ENCODE data around the gene UBE2J2.
"Not testable (repeated sequence)": the region's sequence is repeated elsewhere in the genome, so short reads cannot be mapped to it uniquely, and the experiment has no call there.

Gene UBE2J2

GRCh38 chr1:1255078-1255477, 18.6 kb downstream of the UBE2J2 start:
- no peak for ATAC-seq

DNA sequence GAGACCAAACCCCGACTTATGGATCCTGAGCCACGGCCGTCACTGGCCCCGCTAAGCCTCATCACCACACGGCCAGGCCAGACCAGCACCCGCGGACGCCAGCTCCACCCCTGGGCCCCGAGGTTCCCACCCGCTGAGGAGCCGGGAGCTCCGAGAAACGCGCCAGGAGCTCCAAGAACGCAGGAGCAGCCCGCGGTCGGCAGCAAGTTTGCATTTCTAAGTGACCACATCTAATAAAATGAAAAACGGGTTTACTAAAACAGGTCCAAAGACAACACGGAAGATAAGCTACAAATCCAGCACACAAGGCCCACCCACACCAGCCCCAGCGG, 19.0 kb downstream of the UBE2J2 start:
- ATAC-seq = no peak

- no peak for ATAC-seq
Measured at GRCh38 chr1:1253972-1254666, 19.5 kb downstream of the UBE2J2 start.

DNA sequence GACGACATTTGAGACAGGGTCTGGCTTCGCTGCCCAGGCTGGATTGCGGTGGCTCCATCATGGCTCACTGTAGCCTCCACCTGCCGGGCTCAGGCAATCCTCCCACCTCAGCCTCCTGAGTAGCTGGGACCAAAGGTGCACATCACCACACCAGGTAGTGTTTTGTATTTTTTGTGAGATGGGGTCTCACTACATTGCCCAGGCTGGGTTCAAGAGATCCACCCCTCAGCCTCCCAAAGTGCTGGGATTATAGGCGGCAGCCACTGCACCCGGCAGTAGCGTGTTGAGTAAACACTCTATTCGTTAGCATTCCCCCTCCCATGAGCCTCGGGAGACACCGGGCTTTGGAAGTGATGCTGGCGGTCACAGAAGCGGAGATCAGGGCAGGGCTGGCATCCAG, 20.3 kb downstream of the UBE2J2 start:
- no peak for ATAC-seq

- ATAC-seq = peak; percentile 87 to 89
Measured at GRCh38 chr1:1250786-1251284, 22.8 kb downstream of the UBE2J2 start.

DNA sequence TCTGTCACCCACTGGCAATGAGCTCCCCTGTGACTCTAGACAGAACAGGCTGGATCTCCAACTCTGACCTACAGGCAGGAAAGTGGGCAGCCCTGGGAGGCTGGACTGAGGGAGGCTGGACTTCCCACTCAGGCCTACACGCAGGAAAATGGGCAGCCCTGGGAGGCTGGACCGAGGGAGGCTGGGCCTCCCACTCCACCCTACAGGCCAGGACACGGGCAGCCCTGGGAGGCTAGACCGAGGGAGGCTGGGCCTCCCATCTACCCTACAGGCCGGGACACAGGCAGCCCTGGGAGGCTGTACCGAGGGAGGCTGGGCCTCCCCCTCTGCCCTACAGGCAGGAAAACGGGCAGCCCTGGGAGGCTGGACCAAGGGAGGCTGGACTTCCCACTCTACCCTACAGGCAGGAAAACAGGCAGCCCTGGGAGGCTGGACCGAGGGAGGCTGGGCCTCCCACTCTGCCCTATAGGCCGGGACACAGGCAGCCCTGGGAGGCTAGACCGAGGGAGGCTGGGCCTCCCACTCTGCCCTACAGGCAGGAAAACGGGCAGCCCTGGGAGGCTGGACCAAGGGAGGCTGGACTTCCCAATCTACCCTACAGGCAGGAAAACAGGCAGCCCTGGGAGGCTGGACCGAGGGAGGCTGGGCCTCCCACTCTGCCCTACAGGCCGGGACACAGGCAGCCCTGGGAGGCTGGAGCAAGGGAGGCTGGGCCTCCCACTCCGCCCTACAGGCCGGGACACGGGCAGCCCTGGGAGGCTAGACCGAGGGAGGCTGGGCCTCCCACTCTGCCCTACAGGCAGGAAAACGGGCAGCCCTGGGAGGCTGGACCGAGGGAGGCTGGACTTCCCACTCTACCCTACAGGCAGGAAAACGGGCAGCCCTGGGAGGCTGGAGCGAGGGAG, 25.4 kb downstream of the UBE2J2 start:
- ATAC-seq = not testable (repeated sequence)

DNA sequence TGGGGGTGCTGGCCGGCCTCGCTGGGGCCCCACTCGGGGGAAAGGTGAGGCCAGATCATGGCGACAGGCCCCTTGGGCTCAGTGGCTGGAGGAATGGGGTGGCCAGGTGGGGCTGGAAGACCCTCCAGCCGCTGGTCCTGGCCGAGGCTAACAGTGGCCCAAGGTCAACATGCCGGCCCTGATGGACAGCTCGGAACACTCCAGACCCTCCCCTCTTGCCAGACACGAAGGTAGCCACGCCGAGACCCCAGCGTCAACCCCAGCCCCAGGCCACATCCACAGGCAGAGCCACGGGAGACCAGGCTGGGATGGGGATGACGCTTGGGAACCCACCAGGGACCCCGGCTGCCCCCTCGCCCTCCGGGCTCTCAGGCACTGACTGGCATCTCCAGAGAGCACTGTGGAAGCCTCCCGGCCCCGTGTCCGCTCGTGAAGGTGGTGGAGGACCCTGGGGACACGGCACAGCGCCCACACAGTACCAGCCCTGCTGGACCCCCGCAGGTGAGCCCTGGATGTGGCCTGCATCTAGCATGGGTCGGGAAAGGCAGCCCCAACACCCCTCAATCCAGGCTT, 26.2 kb downstream of the UBE2J2 start:
- ATAC-seq = no peak

DNA sequence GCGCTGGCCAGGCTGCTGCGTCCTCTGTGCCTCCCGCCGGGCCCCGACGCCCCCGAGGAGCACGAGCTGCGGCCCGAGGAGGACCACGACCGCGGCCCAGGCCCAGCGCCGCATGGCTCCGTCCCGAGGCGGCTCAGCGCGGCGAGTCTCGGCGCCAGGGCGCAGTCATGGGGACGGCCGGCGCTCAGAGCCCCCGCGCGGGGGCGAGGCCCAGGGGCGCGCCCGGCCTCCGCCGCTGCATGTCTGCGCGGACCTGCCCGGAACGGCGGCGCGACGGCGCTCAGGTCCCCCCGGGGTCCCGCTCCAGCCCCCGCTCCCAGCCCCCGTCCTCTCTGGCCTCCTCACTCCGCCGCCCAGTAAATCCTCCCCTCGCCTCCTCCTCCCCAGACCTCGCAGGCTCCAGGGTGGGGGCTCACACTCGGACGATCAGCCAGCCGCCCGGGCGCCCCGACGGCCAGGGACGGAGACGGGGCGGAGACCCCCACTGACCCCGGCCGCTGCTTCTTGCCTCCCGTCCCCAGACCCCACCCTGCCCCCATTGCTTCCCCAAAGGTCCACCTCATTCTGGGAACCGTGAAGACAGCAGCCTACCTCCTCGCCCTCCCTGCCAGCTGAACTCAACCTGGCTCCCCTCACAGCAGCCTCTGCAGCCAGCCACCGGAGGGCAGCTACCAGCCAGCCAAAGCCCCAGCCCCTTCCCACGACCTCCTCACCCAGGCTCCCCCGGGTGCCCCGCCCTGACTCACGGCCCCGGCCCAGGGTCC, 26.9 kb downstream of the UBE2J2 start, which contains the start of gene C1QTNF12:
Gene C1QTNF12, minus strand, starts transcription at position 146 of the 764 bp plus-strand sequence. Its CDS starts 32 bp downstream, at position 114.
- ATAC-seq = no peak

- no peak for ATAC-seq
Measured at GRCh38 chr1:1245817-1246576, 27.7 kb downstream of the UBE2J2 start.

DNA sequence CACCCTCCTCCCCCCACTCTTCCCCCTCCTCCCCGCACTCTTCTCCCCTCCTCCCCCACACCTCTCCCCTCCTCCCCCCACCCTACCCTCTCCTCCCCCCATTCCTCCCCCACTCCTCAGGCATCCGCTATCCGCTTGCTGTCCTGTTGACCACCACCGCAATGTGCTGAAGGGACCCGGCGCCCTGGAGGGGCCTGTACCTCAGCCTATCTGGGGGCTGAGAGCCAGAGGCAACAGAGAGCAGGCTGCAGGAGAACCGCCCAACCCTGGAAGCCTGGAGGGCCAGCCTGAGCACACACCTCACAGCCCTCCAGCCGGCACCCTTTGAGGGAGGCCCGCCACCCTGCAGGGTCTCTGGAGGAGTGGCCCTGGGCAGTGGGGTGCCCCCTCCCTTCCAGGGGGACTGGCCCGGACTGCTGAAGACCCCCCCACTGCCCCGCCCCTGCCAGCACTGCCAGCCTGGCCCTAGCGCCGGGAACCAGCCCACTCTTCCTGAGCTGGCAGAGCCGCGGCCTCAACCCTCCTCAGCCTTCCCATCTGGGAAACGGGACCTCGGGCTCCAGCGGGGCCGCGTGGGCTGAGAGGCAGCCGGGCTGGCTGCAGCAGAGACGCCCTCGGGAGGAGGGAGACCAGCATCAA, 28.4 kb downstream of the UBE2J2 start:
- ATAC-seq = no peak

- no peak for ATAC-seq
Measured at GRCh38 chr1:1244192-1244811, 29.4 kb downstream of the UBE2J2 start.

DNA sequence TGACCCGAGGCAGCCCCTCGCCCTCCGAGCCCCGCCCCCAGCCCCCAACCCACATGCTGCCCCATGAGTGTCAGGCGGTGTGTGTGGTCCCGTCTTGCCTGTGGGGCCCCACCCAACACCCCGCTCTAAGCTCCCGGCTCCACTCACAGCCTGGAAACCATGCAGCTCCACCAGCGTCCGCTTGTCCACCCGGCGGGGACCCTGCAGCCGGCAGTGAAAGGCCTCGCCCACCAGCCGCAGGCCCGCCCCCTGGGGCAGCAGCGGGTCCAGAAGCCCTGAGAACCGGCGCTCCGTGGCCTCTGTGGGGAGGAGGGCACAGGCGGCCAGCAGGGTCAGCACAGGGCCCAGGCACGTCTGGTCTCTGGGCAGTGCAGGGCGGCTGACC, 29.9 kb downstream of the UBE2J2 start:
- ATAC-seq = no peak

- ATAC-seq = no peak
Measured at GRCh38 chr1:1243266-1243660, 30.4 kb downstream of the UBE2J2 start.

DNA sequence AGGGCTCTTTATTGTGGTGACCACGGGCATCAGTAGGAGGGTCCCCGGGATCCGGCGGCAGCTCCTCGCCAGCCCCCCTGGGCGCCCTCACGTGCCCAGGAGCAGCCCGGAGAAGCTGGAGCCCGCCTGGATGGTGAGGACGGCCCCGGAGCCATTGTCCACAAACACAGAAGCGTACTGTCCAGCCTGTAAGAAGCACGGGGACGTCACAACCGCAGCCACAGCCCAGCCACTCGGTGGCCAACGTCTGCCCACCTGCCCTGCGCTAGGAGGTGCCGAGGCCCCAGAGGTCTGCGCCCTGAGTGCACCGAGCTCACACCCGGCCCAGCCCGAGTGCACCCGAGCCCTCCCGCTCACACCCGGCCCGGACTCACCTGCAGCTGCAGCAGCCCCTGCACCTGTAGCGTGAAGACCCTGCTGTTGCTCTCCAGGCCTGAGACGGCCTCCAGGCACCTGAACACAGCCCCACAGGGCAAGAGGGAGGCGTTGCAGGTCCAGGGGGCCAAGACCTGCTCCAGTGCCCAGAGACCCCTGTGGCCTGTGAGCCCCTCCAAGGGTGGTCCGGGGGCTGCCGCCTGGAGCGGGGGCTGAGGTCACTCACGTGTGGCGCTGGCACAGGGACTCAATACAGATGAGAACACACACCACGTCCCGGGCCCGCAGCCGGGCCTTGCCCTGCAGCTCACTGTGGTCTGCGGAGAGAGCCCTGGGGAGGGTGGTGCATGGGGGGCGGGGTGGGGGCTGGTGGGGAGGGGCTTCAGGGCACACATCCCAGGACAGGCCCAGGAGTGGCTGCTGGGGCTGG, 31.0 kb downstream of the UBE2J2 start:
- ATAC-seq = no peak

DNA sequence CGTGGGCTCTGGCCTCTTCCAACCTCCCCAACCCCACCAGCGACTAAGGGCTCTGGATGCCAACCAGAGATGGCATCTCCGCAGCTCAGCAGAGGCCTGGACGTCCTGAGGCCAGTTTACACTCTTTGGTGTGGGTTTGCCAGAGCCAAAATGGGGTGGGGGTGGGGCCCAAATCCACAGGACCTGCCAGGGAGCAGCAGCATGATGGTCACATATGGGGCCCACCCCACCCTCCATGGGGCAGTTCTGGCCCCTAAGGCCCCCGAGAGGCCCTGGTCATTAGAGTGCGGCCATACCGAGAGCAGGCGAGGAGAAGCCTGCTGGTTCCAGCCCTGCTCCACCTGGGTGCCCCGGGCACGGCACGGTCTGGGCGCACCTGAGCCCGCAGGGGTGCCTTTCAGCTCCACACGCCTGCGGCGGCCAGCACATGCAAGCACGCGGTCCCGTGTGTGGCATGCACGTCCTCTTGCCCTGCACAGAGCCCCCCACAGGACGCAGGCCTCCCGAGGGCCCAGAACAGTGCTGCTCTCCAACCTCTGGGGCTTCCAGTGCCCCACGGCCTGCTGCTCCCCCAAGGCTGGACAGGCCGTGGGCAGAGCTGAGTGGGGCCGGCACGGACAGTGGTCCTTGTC, 31.9 kb downstream of the UBE2J2 start:
- ATAC-seq = no peak

DNA sequence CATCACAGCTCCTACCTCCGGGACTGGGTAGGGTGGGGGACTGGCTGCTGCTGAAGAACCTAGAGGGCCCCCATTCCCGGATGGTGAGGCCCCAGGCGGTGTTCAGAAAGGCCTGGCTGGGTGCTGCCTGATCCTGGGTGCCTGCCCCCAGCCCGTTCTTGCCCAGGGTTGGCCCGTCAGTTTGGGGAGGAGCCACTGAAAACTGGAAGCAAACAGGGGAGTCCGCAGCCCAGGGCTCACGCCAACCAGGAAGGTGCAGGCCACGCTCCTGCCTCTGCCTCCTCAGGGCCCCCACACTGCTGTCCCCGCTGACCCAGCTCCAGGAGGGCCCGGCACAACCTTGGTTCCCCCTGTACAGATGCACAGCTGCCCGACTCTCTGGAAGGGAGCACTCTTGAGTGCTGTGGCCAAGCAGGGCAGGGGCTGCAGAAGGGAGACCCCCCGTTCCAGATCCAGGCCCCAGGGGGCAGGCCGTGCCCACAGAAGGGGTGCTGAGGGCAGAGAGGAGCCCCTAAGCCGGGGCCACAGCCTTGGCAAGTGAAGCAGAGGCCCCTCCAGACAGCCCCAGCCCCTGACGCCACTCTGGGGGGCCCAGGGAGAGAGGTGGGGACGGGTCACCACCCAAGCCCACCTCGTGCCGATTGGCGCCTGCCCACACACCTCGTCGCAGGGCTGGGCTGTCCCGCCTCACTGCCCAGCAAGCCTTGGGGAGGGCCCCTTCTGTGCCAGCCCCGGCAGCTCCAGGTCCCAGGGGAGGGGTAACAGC, 32.6 kb downstream of the UBE2J2 start:
- ATAC-seq = no peak

GRCh38 chr1:1240348-1240732, 33.3 kb downstream of the UBE2J2 start:
- ATAC-seq = no peak

DNA sequence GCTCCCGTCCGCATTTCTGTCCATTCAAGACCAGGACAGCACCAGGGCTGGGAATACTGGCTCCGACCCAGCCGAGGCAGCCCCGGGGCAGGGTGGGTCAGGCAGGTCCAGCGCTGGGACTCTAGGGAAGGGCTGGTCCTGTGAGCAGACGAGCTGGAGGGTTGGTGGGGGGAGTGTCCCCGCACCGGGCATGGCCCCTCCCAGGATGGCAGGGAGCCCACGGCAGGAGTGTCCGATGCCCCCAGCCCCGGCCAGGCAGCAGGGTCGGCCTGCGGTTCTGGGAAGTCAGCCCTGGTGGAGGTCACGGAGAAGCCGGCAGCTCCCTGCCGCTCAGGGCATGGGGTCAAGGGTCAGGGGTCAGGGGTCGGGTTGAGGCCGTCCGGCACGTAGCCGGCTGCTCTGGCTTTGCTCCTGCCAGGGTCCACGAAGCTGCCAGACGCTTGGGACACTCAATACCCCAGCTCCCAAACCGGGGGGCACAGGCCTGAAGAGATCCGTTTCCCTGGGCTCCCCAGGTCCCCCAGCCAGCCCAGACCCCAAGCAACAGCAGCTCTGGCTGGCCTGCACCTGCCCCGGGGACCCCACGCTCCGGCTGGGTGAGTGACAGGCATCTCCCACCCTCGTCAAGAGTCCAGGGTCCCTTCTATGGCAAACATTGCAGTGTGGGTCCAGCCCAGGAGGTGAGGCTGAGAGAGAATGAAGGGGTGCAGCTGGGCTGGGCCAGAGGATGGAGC, 33.9 kb downstream of the UBE2J2 start:
- no peak for ATAC-seq
